ENCODE measurements around the gene HSD3B7.

Gene HSD3B7

GRCh38 chr16:30980959-30981358 is 4.0 kb upstream of the HSD3B7 start:
- TF ChIP-seq, protein P1, sequence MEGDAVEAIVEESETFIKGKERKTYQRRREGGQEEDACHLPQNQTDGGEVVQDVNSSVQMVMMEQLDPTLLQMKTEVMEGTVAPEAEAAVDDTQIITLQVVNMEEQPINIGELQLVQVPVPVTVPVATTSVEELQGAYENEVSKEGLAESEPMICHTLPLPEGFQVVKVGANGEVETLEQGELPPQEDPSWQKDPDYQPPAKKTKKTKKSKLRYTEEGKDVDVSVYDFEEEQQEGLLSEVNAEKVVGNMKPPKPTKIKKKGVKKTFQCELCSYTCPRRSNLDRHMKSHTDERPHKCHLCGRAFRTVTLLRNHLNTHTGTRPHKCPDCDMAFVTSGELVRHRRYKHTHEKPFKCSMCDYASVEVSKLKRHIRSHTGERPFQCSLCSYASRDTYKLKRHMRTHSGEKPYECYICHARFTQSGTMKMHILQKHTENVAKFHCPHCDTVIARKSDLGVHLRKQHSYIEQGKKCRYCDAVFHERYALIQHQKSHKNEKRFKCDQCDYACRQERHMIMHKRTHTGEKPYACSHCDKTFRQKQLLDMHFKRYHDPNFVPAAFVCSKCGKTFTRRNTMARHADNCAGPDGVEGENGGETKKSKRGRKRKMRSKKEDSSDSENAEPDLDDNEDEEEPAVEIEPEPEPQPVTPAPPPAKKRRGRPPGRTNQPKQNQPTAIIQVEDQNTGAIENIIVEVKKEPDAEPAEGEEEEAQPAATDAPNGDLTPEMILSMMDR (IDR thresholded peaks at IDR 0.05; ENCODE audit: borderline replicate concordance, extremely low read depth, low read length, poor library complexity, severe bottlenecking), result no peak
- TF ChIP-seq EZH2 (IDR thresholded peaks at IDR 0.05; ENCODE audit: borderline replicate concordance, low read depth, low read length, severe bottlenecking), result no peak
- Histone ChIP-seq H3K36me3 (ENCODE audit: insufficient read depth, low read length) (peaks cover 88% of the 10 kb centered on the region), H3K4me1 (ENCODE audit: insufficient read depth, low read length) (no peaks in the 10 kb centered on the region), H4K20me1 (ENCODE audit: insufficient read depth, low read length) (peaks cover 13% of the 10 kb centered on the region), H3K9me3 (ENCODE audit: insufficient read depth, low read length, severe bottlenecking) (no peaks in the 10 kb centered on the region), H3K27ac (ENCODE audit: low read length) (no peak overlapping the region), H2AFZ (ENCODE audit: low read depth, low read length) (no peak overlapping the region), H3K79me2 (ENCODE audit: insufficient read depth, low read length) (no peaks in the 10 kb centered on the region), H3K4me2 (ENCODE audit: insufficient read depth, low read length) (no peak overlapping the region), H3K27me3 (ENCODE audit: insufficient read depth, low read length, poor library complexity) (no peaks in the 10 kb centered on the region), H3K9ac (ENCODE audit: low read depth, low read length) (no peak overlapping the region), H3K4me3 (ENCODE audit: low read depth in 1 of 2, low read length in 2 of 2) (no peak overlapping the region)
- ATAC-seq (ENCODE audit: insufficient read depth, low read depth) (no peak), DNase-seq (no peak)

DNA sequence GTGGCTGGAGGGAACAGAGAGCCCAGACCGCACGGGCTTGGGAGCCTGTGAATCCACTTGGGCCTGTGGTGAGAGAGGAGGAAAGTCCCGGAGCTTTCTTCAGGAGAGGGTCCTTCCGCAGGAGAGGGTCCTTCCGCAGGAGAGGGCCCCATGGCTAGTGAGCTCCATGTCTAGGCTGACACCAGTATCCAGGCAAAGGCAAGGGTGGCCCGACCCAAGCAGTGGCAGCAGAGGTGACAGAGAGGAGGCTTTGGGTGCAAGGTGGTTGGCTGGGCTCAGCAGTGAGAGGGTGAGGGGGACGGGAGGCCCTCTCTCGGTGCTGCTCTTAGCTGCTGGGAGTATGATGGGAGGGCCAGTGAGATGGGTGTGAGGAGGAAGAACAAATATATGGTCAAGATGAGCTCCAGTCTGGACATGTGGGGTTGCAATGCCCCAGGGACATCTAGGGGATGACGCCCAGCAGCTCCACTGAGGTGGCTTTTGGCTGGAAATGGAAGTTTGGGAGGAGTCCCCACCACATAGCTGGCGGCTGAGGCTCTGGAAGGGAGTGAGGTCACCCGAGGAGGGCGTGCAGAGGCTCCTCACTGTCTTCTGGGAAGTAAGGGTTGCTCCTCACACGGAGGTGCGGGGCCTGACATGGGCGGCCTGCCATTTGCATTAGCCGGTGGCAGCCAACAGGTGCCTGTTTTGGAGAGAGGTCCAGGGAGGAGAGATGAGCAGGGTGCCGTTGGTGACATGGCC is 2.3 kb upstream of the HSD3B7 start:
- H3K4me2 ChIP-seq (ENCODE audit: insufficient read depth, low read length), result no peak overlapping the region
- H3K27me3 ChIP-seq (ENCODE audit: insufficient read depth, low read length, poor library complexity), result no peaks in the 10 kb centered on the region
- no peaks in the 10 kb centered on the region for H3K4me1 ChIP-seq (ENCODE audit: insufficient read depth, low read length)
- peaks cover 76% of the 10 kb centered on the region for H3K36me3 ChIP-seq (ENCODE audit: insufficient read depth, low read length)
- no peaks in the 10 kb centered on the region for H3K9me3 ChIP-seq (ENCODE audit: insufficient read depth, low read length, severe bottlenecking)
- H3K79me2 ChIP-seq (ENCODE audit: insufficient read depth, low read length), result no peaks in the 10 kb centered on the region
- no peak for DNase-seq
- no peak overlapping the region for H3K4me3 ChIP-seq (ENCODE audit: low read depth in 1 of 2, low read length in 2 of 2)
- ATAC-seq (ENCODE audit: insufficient read depth, low read depth), result no peak
- TF ChIP-seq EZH2 (IDR thresholded peaks at IDR 0.05; ENCODE audit: borderline replicate concordance, low read depth, low read length, severe bottlenecking), result no peak
- TF ChIP-seq, protein P1 (IDR thresholded peaks at IDR 0.05; ENCODE audit: borderline replicate concordance, extremely low read depth, low read length, poor library complexity, severe bottlenecking), result no peak
- H3K27ac ChIP-seq (ENCODE audit: low read length), result no peak overlapping the region
- no peak overlapping the region for H2AFZ ChIP-seq (ENCODE audit: low read depth, low read length)
- H4K20me1 ChIP-seq (ENCODE audit: insufficient read depth, low read length), result peaks cover 4% of the 10 kb centered on the region; the same call in 1 of the 2 replicates
- no peak overlapping the region for H3K9ac ChIP-seq (ENCODE audit: low read depth, low read length)

DNA sequence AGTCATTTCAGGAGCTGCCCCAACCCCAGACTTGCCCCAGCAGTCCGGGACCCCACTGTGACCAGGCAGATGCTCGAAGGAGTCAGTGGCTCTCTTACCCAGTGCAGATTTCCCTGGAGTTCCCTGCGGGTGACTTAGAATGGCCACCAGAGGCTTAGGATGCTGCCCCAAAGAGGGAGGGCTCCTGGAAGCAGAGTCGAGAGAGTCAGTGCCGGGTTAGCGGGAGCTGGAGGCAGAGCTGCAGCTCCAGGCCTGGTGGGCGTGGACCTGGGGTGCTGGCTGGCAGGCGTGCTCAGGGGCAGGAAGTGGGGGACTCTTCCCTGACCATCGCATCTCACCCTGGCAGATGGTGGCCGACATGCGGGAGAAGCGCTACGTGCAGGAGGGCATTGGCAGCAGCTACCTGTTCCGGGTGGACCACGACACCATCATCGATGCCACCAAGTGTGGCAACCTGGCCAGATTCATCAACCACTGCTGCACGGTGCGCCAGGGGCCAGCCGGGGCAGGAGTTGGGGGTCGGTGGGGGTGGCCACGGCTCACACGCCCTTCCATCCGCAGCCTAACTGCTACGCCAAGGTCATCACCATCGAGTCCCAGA is 1.6 kb upstream of the HSD3B7 start:
- H3K9ac ChIP-seq (ENCODE audit: low read depth, low read length), result no peak overlapping the region
- TF ChIP-seq, protein P1 (IDR thresholded peaks at IDR 0.05; ENCODE audit: borderline replicate concordance, extremely low read depth, low read length, poor library complexity, severe bottlenecking), result no peak
- TF ChIP-seq EZH2 (IDR thresholded peaks at IDR 0.05; ENCODE audit: borderline replicate concordance, low read depth, low read length, severe bottlenecking), result no peak
- H3K36me3 ChIP-seq (ENCODE audit: insufficient read depth, low read length), result peaks cover 71% of the 10 kb centered on the region
- no peak overlapping the region for H3K4me3 ChIP-seq (ENCODE audit: low read depth in 1 of 2, low read length in 2 of 2)
- DNase-seq, result no peak
- ATAC-seq (ENCODE audit: insufficient read depth, low read depth), result no peak
- H3K79me2 ChIP-seq (ENCODE audit: insufficient read depth, low read length), result no peaks in the 10 kb centered on the region
- H2AFZ ChIP-seq (ENCODE audit: low read depth, low read length), result no peak overlapping the region
- H4K20me1 ChIP-seq (ENCODE audit: insufficient read depth, low read length), result peaks cover 4% of the 10 kb centered on the region; the same call in 1 of the 2 replicates
- H3K4me1 ChIP-seq (ENCODE audit: insufficient read depth, low read length), result no peaks in the 10 kb centered on the region
- no peaks in the 10 kb centered on the region for H3K27me3 ChIP-seq (ENCODE audit: insufficient read depth, low read length, poor library complexity)
- no peak overlapping the region for H3K4me2 ChIP-seq (ENCODE audit: insufficient read depth, low read length)
- H3K9me3 ChIP-seq (ENCODE audit: insufficient read depth, low read length, severe bottlenecking), result no peaks in the 10 kb centered on the region
- no peak overlapping the region for H3K27ac ChIP-seq (ENCODE audit: low read length)
